ENCODE measurements around the gene NSMCE4A. TPM values are rescaled to one million over a fixed set of nuclear protein-coding genes. Genes with fewer than 3 reads are reported as not detected.
"Not testable (repeated sequence)": the region's sequence is repeated elsewhere in the genome, so short reads cannot be mapped to it uniquely, and the experiment has no call there.

NSMCE4A gene
- total and polyA plus RNA-seq, 4 experiments from 2014 or later, result 57.0 to 74.8 (median 70.6) TPM

DNA sequence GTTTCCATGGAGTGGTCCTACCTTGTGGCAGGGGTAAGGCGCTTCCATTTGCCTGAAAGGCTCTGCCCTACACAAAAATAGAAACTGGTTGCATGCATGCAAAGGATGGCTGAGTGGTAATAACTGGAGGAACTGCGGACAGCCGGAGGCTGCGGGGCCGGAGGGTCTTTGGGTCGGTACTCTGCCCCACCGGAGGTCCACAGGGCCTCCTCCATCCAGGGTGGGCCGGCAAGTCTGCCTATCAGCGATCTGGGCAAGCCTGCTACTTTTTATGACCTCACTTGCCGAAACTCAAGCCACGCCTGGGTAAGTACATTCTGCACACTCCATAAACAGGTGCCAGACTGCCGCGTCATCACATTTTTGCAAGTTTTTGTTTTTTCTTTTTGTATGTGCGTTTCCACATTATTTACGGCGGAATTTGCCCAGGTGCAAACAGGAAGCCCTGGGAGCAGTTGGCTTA is 44.0 kb upstream of the NSMCE4A start:
- ChIA-PET CTCF (ENCODE audit: partially characterized antibody) (no interaction called here), POLR2A (ENCODE audit: partially characterized antibody) (no interaction called here)
- H3K27ac Mint-ChIP-seq, result no peak overlapping the region
- no peaks in the 10 kb centered on the region for H3K4me1 ChIP-seq (ENCODE audit: insufficient read depth, low read length)
- peaks cover 0 to 5% (median 0%) of the 10 kb centered on the region in 8 donors for H3K9me3 Mint-ChIP-seq
- H3K4me3 Mint-ChIP-seq, result no peak overlapping the region
- H3K4me3 ChIP-seq (ENCODE audit: low read length in 2 of 2), result no peak overlapping the region
- peaks cover 0 to 1% (median 0%) of the 10 kb centered on the region in 4 donors for H3K4me1 Mint-ChIP-seq
- H3K27me3 Mint-ChIP-seq, result peaks cover 3 to 5% of the 10 kb centered on the region in 2 donors
- DNase-seq, result no peak
- no peaks in the 10 kb centered on the region for H3K36me3 Mint-ChIP-seq
- H3K27ac ChIP-seq (ENCODE audit: low read depth, low read length), result no peak overlapping the region
- H3K9me3 ChIP-seq (ENCODE audit: control insufficient read depth in 1 of 2, low read length in 2 of 2), result no peaks in the 10 kb centered on the region
- no peaks in the 10 kb centered on the region for H3K27me3 ChIP-seq (ENCODE audit: insufficient read depth, low read length)
- intact Hi-C loops (cut with micrococcal nuclease), result no loop called here
- no peaks in the 10 kb centered on the region for H3K36me3 ChIP-seq (ENCODE audit: insufficient read depth, low read length)

DNA sequence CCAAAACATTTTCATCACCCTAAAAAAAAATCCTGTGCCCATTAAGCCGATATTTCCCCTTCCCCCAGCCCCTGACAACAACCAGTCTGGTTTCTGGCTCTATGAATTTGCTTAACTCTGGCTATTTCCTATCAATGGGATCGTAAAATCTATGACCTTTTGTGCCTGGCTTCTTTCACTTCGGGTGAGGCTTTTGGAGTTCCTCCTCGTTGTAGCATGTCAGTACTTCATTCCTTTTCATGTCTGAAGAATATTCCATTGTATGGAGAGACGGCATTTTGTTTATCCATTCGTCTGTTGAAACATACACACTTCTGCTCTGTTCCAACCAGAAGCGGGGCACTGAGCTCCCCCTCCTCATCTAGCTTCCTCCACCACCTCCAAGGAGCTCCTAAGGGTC is 43.5 kb upstream of the NSMCE4A start:
- Histone ChIP-seq H3K27ac (ENCODE audit: low read depth, low read length) (no peak overlapping the region), H3K4me1 (ENCODE audit: insufficient read depth, low read length) (no peaks in the 10 kb centered on the region), H3K4me3 (ENCODE audit: low read length in 2 of 2) (no peak overlapping the region), H3K9me3 (ENCODE audit: control insufficient read depth in 1 of 2, low read length in 2 of 2) (no peaks in the 10 kb centered on the region), H3K36me3 (ENCODE audit: insufficient read depth, low read length) (no peaks in the 10 kb centered on the region), H3K27me3 (ENCODE audit: insufficient read depth, low read length) (no peaks in the 10 kb centered on the region)
- H3K27me3 Mint-ChIP-seq, result peaks cover 3 to 5% of the 10 kb centered on the region in 2 donors
- H3K4me1 Mint-ChIP-seq, result peaks cover 0 to 1% (median 0%) of the 10 kb centered on the region in 4 donors
- peaks cover 0 to 3% (median 0%) of the 10 kb centered on the region in 8 donors for H3K9me3 Mint-ChIP-seq
- intact Hi-C loops (cut with micrococcal nuclease), result no loop called here
- ChIA-PET POLR2A (ENCODE audit: partially characterized antibody) (no interaction called here), CTCF (ENCODE audit: partially characterized antibody) (no interaction called here)
- H3K27ac Mint-ChIP-seq, result no peak overlapping the region
- no peak overlapping the region for H3K4me3 Mint-ChIP-seq
- no peaks in the 10 kb centered on the region for H3K36me3 Mint-ChIP-seq
- no peak for DNase-seq

DNA sequence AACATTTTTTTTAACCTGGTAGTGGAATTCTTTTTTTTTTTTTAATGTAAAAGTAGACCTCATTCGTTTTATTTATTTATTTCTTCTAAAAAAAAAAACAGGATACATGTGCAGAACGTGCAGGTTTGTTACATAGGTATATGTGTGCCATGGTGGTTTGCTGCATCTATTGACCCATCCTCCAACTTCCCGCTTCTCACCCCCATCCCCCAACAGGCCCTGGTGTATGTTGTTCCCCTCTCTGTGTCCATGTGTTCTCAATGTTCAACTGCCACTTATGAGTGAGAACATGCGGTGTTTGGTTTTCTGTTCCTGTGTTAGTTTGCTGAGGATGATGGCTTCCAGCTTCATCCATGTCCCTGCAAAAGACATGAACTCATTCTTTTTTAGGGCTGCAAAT is 42.9 kb upstream of the NSMCE4A start:
- H3K4me3 ChIP-seq (ENCODE audit: low read length in 2 of 2); H3K27ac Mint-ChIP-seq; H3K9me3 Mint-ChIP-seq; H3K27me3 ChIP-seq (ENCODE audit: insufficient read depth, low read length); H3K36me3 ChIP-seq (ENCODE audit: insufficient read depth, low read length); DNase-seq; H3K27me3 Mint-ChIP-seq; POLR2A ChIA-PET (ENCODE audit: partially characterized antibody); H3K36me3 Mint-ChIP-seq; CTCF ChIA-PET (ENCODE audit: partially characterized antibody); H3K4me3 Mint-ChIP-seq; H3K9me3 ChIP-seq (ENCODE audit: control insufficient read depth in 1 of 2, low read length in 2 of 2); H3K27ac ChIP-seq (ENCODE audit: low read depth, low read length); H3K4me1 ChIP-seq (ENCODE audit: insufficient read depth, low read length); intact Hi-C loops (cut with micrococcal nuclease); H3K4me1 Mint-ChIP-seq: not testable (repeated sequence)

DNA sequence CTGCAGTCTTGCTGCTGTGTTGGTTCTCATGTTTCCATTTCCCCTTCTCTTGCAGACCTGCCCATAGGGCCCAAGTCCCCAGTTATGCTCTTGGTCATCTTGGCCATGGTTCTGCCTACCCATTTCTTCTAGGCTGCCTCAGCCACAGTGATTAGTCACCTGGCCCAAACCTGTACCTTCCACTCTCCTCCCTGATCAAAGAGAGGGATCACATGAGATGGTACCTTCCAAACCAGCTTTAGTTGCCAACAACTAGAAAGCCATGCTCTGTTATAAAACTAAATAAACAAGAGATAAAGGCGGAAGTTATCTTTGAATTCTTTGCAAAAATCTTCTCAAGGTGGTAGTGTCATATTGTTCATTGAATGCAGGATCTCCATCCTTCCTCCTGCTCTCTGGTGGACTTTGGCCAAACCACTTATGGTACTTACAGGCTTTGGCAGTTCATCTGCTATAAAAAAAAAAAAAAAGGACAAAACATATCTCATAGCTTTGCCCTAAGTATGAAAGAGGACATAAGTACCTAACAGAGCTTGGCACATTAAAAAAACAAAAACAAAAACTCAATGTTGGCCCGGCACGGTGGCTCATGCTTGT is 39.7 kb upstream of the NSMCE4A start:
- intact Hi-C loops (cut with micrococcal nuclease), result no loop called here
- DNase-seq, result no peak
- Mint-ChIP-seq H3K4me1 (peaks cover 0 to 1% (median 0%) of the 10 kb centered on the region in 4 donors), H3K4me3 (no peak overlapping the region), H3K9me3 (peaks cover 0 to 4% (median 0%) of the 10 kb centered on the region in 8 donors), H3K27me3 (peaks cover 12% of the 10 kb centered on the region in 2 donors), H3K27ac (peak overlapping the region in 1 of 7 donors; percentile 57), H3K36me3 (no peaks in the 10 kb centered on the region)
- Histone ChIP-seq H3K4me1 (ENCODE audit: insufficient read depth, low read length) (no peaks in the 10 kb centered on the region), H3K4me3 (ENCODE audit: low read length in 2 of 2) (no peak overlapping the region), H3K9me3 (ENCODE audit: control insufficient read depth in 1 of 2, low read length in 2 of 2) (no peaks in the 10 kb centered on the region), H3K36me3 (ENCODE audit: insufficient read depth, low read length) (no peaks in the 10 kb centered on the region), H3K27me3 (ENCODE audit: insufficient read depth, low read length) (no peaks in the 10 kb centered on the region), H3K27ac (ENCODE audit: low read depth, low read length) (no peak overlapping the region)
- ChIA-PET CTCF (ENCODE audit: partially characterized antibody) (no interaction called here), POLR2A (ENCODE audit: partially characterized antibody) (no interaction called here)

DNA sequence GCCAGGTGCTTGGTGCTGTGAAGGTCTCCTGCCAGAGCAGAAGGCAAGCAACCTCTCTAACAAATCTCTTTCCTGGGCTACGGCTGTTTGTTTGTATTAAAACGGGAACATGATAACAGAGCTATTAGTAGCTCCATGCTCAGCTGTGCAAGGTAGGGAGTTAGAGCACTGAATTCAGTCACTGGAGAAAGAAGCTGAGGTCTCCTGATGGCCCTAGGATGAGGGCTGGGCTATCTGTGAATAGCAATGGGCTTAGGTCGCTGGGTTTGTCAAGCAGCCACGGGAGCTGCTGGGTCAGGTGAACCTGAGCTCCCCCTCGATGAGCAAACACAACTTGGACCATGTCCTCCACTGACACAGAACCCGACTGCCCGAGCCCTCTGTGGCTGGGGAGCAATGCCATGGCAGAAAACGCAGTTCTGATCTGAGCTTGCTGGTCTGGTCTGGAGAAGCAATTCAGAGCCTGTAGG is 38.3 kb upstream of the NSMCE4A start:
- Mint-ChIP-seq H3K27me3 (peaks cover 9% of the 10 kb centered on the region in 2 donors), H3K9me3 (peaks cover 0 to 4% (median 0%) of the 10 kb centered on the region in 8 donors), H3K36me3 (no peaks in the 10 kb centered on the region), H3K27ac (no peak overlapping the region), H3K4me3 (no peak overlapping the region), H3K4me1 (no peaks in the 10 kb centered on the region)
- H3K9me3 ChIP-seq (ENCODE audit: control insufficient read depth in 1 of 2, low read length in 2 of 2), result no peaks in the 10 kb centered on the region
- H3K27ac ChIP-seq (ENCODE audit: low read depth, low read length), result no peak overlapping the region
- ChIA-PET POLR2A (ENCODE audit: partially characterized antibody) (no interaction called here), CTCF (ENCODE audit: partially characterized antibody) (no interaction called here)
- no peaks in the 10 kb centered on the region for H3K36me3 ChIP-seq (ENCODE audit: insufficient read depth, low read length)
- H3K27me3 ChIP-seq (ENCODE audit: insufficient read depth, low read length), result no peaks in the 10 kb centered on the region
- intact Hi-C loops (cut with micrococcal nuclease), result no loop called here
- no peak overlapping the region for H3K4me3 ChIP-seq (ENCODE audit: low read length in 2 of 2)
- no peaks in the 10 kb centered on the region for H3K4me1 ChIP-seq (ENCODE audit: insufficient read depth, low read length)
- DNase-seq, result no peak

DNA sequence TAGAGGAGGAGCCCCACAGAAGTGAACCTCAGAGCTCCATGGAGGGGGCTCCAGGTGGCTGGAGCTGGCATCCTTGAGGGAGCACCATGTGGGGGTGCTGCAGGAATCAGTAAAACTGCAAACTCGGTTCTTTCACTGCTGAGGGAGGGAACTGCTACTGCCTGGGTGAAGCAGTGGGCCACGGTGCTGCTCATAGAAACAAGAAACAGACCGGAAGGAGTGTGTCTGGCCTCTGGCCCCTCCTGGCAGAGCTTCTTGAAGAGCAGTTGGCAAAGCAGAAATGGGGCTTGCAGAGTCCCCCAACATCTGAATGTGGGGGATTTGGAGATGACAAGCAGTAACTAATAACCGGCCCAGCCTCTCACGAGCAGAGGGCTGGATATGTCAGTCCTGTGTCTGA is 37.7 kb upstream of the NSMCE4A start:
- no peaks in the 10 kb centered on the region for H3K36me3 Mint-ChIP-seq
- H3K4me1 ChIP-seq (ENCODE audit: insufficient read depth, low read length), result no peaks in the 10 kb centered on the region
- H3K9me3 Mint-ChIP-seq, result peaks cover 0 to 5% (median 0%) of the 10 kb centered on the region in 8 donors
- H3K27me3 Mint-ChIP-seq, result peaks cover 9 to 12% of the 10 kb centered on the region in 2 donors
- no peaks in the 10 kb centered on the region for H3K36me3 ChIP-seq (ENCODE audit: insufficient read depth, low read length)
- H3K27ac ChIP-seq (ENCODE audit: low read depth, low read length), result no peak overlapping the region
- peaks cover 0 to 1% (median 0%) of the 10 kb centered on the region in 4 donors for H3K4me1 Mint-ChIP-seq
- DNase-seq, result no peak
- H3K27me3 ChIP-seq (ENCODE audit: insufficient read depth, low read length), result no peaks in the 10 kb centered on the region
- ChIA-PET POLR2A (ENCODE audit: partially characterized antibody) (no interaction called here), CTCF (ENCODE audit: partially characterized antibody) (no interaction called here)
- no peak overlapping the region for H3K4me3 Mint-ChIP-seq
- no peak overlapping the region for H3K4me3 ChIP-seq (ENCODE audit: low read length in 2 of 2)
- H3K27ac Mint-ChIP-seq, result no peak overlapping the region
- H3K9me3 ChIP-seq (ENCODE audit: control insufficient read depth in 1 of 2, low read length in 2 of 2), result no peaks in the 10 kb centered on the region
- intact Hi-C loops (cut with micrococcal nuclease), result no loop called here

DNA sequence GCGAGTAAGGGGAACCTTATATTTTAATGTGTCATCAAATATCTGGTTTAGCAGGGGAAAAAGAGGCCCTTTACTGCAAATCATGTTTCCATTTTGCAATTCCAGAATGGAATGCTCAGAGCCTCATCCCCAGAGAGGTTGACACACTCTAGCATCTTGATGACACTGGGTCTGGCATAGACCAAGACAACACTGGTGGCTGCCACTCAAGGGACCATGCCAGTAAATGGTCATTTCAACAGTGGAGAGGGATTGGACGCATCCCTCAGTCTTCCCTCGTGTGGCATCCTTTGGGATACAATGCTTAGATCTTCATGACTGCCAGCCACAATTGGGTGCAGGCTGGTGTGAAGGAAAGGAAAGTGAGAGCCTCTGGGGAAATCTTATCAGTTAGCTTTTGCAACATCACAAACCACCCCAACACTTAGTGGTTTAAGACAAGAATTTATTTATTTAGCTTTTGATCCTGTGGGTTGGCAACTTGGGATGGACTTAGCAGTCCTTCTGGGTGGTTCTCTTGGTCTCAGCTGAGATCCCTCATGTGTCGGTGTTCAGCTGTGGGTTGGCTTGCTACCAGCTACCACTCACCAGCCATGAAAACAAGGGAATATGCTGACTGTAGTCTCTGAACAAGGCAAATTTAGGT is 35.5 kb upstream of the NSMCE4A start:
- Histone ChIP-seq H3K27me3 (ENCODE audit: insufficient read depth, low read length) (no peaks in the 10 kb centered on the region), H3K4me1 (ENCODE audit: insufficient read depth, low read length) (no peaks in the 10 kb centered on the region), H3K9me3 (ENCODE audit: control insufficient read depth in 1 of 2, low read length in 2 of 2) (no peaks in the 10 kb centered on the region), H3K36me3 (ENCODE audit: insufficient read depth, low read length) (no peaks in the 10 kb centered on the region), H3K4me3 (ENCODE audit: low read length in 2 of 2) (no peak overlapping the region), H3K27ac (ENCODE audit: low read depth, low read length) (no peak overlapping the region)
- intact Hi-C loops (cut with micrococcal nuclease), result no loop called here
- Mint-ChIP-seq H3K27ac (no peak overlapping the region), H3K27me3 (peaks cover 6 to 12% of the 10 kb centered on the region in 2 donors), H3K4me1 (peaks cover 0 to 1% (median 0%) of the 10 kb centered on the region in 4 donors), H3K9me3 (peaks cover 0 to 7% (median 3%) of the 10 kb centered on the region in 8 donors), H3K36me3 (no peaks in the 10 kb centered on the region), H3K4me3 (no peak overlapping the region)
- ChIA-PET CTCF (ENCODE audit: partially characterized antibody) (interaction anchor here (1.1 kb wide), 1 partner anchor 12 kb away, joined by 3 read pairs; no protein-coding TSS in a partner anchor), POLR2A (ENCODE audit: partially characterized antibody) (no interaction called here)
- DNase-seq, result no peak
